Stimulated activated CD8-positive, alpha-beta memory T cell treated with anti-CD3 and anti-CD28 coated beads, Interleukin-12 subunit alpha, Interleukin-12 subunit beta, amount 100 ng/mL, for 1 hour (primary cell): ENCODE measurements around the gene STT3B.

Experiments
- DNase-seq: peaks from one replicate; pipeline ENCODE4 v3.0.0-alpha.2; 2020; ENCODE audit warnings: low read depth

STT3B gene

DNA sequence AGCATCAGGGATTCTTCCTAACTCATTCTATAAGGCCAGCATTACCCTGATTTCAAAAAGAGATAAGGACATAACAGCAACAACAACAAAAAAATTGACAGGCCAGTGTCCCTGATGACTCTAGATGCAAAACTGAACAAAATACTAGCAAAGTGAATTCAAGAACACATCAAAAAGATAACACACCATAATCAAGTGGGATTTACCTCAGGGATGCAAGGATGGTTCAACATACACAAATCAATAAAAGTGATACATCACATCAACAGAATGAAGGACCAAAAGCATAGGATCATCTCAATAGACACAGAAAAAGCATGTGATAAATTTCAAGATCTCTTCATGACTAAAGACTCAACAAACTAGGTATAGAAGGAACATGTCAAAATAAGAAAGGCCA, 119.6 kb downstream of the STT3B start:
- no peak for DNase-seq

- no peak for DNase-seq
Measured at GRCh38 chr3:31653464-31653863, 120.7 kb downstream of the STT3B start.

DNA sequence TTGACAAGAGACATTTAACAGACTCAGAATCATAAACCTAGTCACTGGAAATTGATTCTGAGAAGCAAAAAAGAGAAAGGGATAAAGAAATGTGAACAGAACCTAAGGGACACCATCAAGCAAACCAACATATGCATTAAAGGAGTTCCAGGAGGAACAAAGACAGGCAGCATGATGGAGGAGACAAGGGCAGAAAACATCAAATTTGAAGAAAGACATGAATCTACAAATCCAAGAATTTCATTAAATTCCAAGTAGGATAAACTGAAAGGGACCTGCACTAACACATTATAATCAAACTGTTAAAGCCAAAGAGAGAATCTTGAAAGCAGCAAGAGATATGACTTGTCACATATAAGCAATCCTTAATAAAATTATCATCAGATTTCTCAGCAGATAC, 122.3 kb downstream of the STT3B start:
- no peak for DNase-seq

DNA sequence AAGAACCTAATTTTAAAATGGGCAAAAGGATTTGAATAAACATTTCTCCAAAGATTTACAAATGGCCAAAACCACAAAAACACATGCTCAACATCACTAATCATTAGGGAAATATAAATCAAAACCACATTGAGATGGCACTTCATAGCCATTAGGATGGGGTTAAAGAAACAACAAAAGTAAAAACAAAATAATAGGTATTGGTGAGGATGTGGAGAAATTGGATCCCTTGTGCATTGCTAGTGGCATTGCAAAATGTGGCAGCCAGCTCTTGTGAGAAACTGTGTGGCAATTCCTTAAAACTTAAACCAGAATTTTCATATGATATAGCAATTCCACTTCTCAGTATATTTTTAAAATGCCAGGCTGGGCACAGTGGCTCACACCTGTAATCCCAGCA, 126.5 kb downstream of the STT3B start:
- DNase-seq = no peak

GRCh38 chr3:31661286-31661685, 128.6 kb downstream of the STT3B start:
- DNase-seq = no peak

DNA sequence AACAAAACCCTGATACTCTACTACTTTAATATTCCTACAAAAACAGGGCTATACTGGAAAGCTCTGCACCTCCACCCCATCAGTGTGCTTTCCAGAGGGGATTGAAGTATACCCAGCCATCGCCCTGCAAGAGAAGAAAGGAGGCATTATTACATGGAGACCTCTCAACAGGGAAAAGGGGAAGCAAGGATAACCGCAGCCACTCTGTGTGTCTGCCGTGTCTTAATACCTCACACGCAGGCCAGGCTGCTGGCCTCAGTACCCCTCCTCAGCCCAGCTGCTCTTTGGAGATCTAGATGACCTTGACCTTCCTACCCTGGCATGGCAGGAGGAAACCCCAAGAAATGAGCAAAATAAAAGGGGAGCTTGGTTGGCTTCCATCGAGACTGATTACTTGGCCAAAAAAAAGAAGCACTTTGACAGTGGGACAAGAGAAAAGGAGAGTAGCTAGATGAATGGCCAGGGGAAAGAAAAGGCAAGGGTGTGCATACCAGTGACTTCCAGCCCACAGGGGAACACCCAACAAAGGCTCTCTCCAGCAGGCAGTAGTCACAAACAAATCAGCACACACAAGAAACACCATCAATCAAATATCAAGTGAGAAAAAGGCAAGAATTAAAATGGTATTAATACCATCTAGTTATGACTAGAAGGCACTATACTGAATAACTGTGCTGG, 129.4 kb downstream of the STT3B start:
- DNase-seq = no peak

DNA sequence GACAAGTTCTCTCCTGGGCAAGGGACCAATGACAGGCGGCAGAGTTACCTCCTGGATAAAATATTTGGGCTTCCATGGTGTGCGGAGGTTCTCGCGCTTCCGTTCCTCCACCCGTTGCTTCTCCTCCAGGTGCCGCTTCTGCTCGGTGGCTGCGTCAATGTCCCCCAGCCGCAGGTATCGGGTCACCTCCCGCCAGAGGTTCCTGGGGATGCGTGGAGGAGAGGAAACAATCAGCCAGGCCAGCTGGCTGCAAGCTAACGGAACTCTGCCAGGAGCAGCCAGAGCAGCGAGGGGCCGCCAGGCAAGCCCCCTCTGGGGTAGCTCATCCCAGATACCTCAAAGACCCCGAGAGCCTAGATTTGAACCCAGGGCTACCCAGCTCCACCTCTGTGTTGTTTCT, 131.3 kb downstream of the STT3B start:
- no peak for DNase-seq

DNA sequence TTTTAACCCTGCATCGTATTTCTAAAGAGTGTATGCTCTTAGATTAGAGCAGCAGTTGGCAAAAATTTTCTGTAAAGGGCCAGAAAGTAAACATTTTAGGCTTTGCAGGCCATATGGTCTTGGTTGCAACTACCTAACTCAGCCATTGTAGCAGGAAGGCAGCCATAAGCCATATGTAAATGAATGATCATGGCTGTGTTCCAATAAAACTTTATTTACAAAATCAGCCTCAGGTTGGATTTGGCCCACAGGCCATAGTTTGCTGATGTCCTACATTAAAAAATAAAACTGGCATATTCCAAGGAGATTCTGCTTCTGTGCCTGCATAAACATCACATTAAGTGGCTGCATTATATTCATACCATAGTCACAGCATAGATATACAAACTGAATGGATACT, 134.9 kb downstream of the STT3B start:
- DNase-seq = no peak

DNA sequence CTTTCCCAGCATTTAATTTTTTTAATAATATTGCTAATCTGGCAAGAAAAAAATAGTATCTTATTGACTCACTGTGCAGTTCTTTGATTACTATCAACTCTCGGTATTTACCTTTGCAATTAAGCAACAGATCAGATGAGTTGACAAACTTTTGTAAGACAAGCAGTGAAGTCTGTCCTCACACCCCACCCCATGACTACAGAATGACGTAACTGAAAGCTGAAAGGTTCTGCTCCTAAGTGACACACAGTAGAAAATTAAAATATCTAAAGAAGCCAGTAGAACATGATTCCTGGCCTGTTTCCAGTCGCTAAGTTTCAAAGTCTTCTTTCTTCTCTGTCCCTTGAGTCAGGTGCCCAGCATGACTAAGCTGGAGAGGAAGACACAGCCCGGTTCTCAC, 135.5 kb downstream of the STT3B start:
- no peak for DNase-seq

- no peak for DNase-seq
Measured at GRCh38 chr3:31670136-31670535, 137.4 kb downstream of the STT3B start.

DNA sequence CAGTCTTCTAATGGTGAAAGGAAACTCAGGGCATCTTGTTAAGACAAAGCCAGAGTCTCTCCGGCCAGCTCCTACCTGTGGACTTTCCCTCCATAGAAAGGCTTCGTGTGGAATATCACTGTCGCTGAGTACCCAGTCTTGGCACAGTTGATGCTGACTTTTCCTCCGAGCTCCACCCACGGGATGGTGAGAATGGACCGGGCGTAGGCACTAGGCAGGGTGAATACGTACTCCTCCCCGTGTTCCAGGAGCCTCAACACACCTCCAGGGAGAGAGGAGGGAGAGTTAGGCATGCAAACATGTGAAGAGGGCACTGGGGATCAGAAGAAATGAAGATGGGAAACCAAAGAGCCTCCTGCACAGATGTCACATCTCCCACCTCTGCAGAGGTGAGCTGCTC, 138.0 kb downstream of the STT3B start:
- no peak for DNase-seq

DNA sequence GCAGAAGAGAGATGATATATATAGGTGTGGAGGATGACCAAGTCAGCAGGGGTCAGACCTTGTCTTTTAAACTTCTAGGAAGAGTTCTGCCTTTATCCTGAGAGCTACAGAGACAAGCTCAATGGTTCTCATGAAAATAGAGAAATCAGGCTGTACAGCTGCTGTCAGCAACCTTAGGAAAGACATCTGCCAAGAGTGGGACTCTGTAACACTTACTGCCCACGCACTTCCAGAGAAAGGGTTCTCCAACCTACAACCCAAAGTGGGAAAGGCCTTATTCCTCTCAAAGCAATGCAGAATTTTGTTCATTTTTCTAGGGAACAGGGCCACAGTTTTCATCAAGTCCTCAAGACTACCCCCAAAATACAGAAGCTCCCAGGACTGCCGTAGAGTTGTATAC, 138.7 kb downstream of the STT3B start:
- no peak for DNase-seq

- no peak for DNase-seq
Measured at GRCh38 chr3:31671976-31672375, 139.3 kb downstream of the STT3B start.

DNA sequence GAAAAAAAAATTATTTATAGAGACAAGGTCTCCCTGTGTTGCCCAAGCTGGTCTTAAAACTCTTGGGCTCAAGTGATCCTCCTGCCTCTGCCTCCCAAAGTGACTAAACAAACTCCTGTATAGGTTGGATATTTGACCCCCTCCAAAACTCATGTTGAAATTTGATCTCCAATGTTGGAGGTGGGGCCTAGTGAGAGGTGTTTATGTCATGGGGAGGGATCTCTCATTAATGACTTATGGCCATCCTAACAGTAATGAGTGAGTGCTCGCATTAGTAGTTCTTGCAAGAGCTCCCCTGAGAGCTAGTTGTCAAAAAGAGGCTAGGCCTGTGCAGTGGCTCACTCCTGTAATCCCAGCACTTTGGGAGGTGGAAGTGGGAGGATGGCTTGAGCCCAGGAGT, 141.2 kb downstream of the STT3B start:
- DNase-seq = no peak

DNA sequence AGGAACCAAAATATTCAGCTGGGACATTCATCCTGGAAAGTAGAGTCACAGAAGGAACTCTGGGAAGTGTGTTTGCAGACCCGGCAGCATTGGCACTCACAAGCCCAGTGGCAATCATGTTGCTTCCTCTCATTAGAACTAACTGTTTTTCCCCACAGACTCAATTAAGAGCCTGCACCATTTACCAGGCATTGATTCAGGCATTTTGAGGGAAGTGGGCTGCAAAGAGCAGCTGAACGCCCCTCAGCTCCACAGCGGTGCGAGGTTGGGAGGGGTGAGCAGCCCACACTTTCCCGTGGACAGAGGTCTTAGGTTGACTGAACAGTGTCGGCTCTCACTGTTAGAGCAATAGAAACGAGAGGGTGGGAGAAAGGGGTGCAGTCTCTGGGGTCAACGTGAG, 143.8 kb downstream of the STT3B start:
- DNase-seq = no peak

GRCh38 chr3:31680072-31680870, 147.5 kb downstream of the STT3B start:
- no peak for DNase-seq
